Naive B cell (primary cell): ENCODE results near the gene LCE3A. TPM values are rescaled to one million over a fixed set of nuclear protein-coding genes. Genes with fewer than 3 reads are reported as not detected.
"Not testable (repeated sequence)": the region's sequence is repeated elsewhere in the genome, so short reads cannot be mapped to it uniquely, and the experiment has no call there.

Experiments used
- ATAC-seq, 2 donors: fragments of 150-1000 bp; cut with Tn5 transposase; 2 replicates each; pipeline ENCODE4 v1.10.0; 2021; ENCODE audit warnings: low read depth in 2 of 2, mild to moderate bottlenecking in 2 of 2, moderate library complexity in 2 of 2
- DNase-seq: peaks from one replicate; pipeline ENCODE4 v3.0.0; 2022
- H3K27ac Mint-ChIP-seq, 6 donors: one replicate each; pipeline ENCODE4 v1.8.0; 2020 to 2022; ENCODE audit warnings: mild to moderate bottlenecking in 6 of 6, mixed read lengths in 6 of 6, moderate library complexity in 5 of 6, inconsistent platforms in 2 of 6
- H3K27me3 Mint-ChIP-seq, 3 donors: one replicate each; pipeline ENCODE4 v1.8.0; 2021 to 2022; ENCODE audit warnings: mixed read lengths in 3 of 3, mild to moderate bottlenecking in 1 of 3
- H3K36me3 Mint-ChIP-seq, 2 donors: one replicate each; pipeline ENCODE4 v1.8.0; 2020 to 2022; ENCODE audit warnings: mixed read lengths in 2 of 2, inconsistent platforms in 1 of 2, mild to moderate bottlenecking in 1 of 2
- H3K4me1 Mint-ChIP-seq, 3 donors: one replicate each; pipeline ENCODE4 v1.8.0; 2020 to 2022; ENCODE audit warnings: mixed read lengths in 3 of 3, inconsistent platforms in 1 of 3, mild to moderate bottlenecking in 1 of 3, moderate library complexity in 1 of 3
- H3K4me3 Mint-ChIP-seq, 8 donors: one replicate each; pipeline ENCODE4 v1.8.0; 2020 to 2022; ENCODE audit warnings: mild to moderate bottlenecking in 8 of 8, mixed read lengths in 8 of 8, moderate library complexity in 8 of 8, inconsistent platforms in 2 of 8
- H3K9me3 Mint-ChIP-seq, 7 donors: one replicate each; pipeline ENCODE4 v1.8.0; 2020 to 2022; ENCODE audit warnings: mixed read lengths in 7 of 7, mild to moderate bottlenecking in 5 of 7, inconsistent platforms in 2 of 7, moderate library complexity in 1 of 7
- polyA plus RNA-seq, 6 donors: library from polyadenylated mRNA; unstranded; fragments of 300-500 nt; fragmentation: Illumina TruSeq; gene quantifications; one replicate each; pipeline ENCODE4 v1.2.3, GENCODE V29; 2021; ENCODE audit warnings: low read depth in 6 of 6

Gene LCE3A
- polyA plus RNA-seq, 6 donors from 2014 or later: not detected

DNA sequence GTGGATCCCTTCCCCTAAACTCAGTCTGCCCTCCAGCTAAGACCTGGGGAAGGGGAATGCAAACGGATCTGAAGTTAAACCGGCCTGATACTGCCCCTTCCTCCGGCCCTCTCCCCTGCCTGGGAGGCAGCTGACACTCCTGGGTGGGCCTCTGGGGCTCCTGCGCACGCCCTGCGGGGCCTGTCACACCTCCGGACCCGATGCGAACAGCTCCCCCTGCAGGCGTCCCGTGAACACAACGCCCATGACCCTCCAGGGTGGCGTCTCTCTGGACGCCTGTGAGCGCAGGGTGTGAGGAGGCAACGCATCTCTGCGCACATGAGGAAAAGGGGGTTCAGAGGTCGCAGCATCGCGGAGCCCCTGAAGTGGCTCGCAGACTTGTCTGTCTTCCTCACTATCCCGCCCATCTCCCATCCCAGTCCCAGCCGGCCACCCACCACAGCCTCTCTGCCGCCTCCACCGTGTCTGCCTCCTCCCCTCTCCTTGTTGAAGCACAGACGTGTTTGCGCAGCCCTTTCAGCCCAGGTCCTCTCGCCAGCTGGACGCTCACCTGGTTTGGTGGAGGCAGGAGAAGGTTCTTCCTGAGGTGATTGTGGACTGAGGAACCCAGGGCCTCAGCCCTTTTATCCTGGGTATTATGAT is 421 bp upstream of the LCE3A start:
- ATAC-seq: no peak
- H3K36me3 Mint-ChIP-seq: peaks cover 0 to 9% of the 10 kb centered on the region in 2 donors
- H3K4me1 Mint-ChIP-seq: no peaks in the 10 kb centered on the region
- peaks cover 30 to 39% (median 37%) of the 10 kb centered on the region in 3 donors for H3K27me3 Mint-ChIP-seq
- H3K4me3 Mint-ChIP-seq: no peak overlapping the region
- no peak overlapping the region for H3K27ac Mint-ChIP-seq
- no peak for DNase-seq
- peaks cover 4 to 29% (median 14%) of the 10 kb centered on the region in 7 donors for H3K9me3 Mint-ChIP-seq

DNA sequence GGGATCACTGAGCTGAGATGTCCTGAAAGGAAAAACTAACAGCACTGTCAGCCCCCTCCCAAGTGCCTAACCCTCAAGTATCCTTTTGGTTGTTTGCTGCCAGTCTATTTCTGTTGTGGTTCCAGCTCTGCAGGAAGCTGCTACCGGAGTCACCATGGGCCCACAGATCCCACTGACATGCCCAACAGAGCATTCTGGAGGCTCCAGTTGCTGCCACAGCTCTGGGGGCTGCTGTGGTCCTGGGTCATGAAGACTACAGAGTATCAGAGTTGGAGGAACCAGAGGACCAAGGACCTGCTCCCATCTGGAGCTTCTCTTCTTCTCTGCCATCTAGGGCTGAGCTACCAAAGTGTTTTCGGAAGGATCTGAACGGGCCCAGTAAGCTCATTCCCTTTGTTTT is 910 bp downstream of the LCE3A start:
- DNase-seq: no peak
- no peak for ATAC-seq
- peaks cover 27% of the 10 kb centered on the region in 3 donors for H3K27me3 Mint-ChIP-seq
- no peaks in the 10 kb centered on the region for H3K4me1 Mint-ChIP-seq
- H3K27ac Mint-ChIP-seq: no peak overlapping the region
- H3K36me3 Mint-ChIP-seq: peaks cover 0 to 12% of the 10 kb centered on the region in 2 donors
- no peak overlapping the region for H3K4me3 Mint-ChIP-seq
- H3K9me3 Mint-ChIP-seq: peaks cover 6 to 38% (median 19%) of the 10 kb centered on the region in 7 donors

DNA sequence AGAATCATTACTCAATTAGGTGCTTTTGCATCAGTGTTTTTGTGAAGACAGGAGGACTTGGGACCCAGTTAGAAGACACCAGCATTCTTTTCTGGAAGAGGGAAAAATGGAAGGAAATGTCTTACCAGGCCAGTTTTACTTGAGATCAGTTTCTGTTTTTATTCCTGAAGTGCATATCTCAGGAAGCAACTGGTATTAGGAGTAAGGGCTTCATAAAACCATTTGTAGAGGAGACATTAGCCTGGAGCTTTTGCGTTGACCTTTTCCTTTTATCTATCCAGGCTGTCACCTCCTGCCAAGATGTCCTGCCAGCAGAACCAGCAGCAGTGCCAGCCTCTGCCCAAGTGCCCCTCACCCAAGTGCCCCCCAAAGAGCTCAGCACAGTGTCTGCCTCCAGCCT is 9.4 kb downstream of the LCE3A start, which contains the start of gene LCE3B:
Gene LCE3B (plus strand): TSS at position 301 of the 400 bp plus-strand sequence. CDS start 0 bp downstream, at position 301.
- Mint-ChIP-seq H3K36me3 (peaks cover 0 to 5% of the 10 kb centered on the region in 2 donors), H3K27me3 (peaks cover 0 to 14% (median under 1%) of the 10 kb centered on the region in 3 donors), H3K27ac (peak within 1 kb of the TSS in 1 of 6 donors; percentile 20), H3K4me3 (no peak within 1 kb of the TSS), H3K4me1 (no peaks in the 10 kb centered on the region), H3K9me3 (peaks cover 3 to 11% (median 9%) of the 10 kb centered on the region in 7 donors)
- DNase-seq (no peak), ATAC-seq (no peak)

DNA sequence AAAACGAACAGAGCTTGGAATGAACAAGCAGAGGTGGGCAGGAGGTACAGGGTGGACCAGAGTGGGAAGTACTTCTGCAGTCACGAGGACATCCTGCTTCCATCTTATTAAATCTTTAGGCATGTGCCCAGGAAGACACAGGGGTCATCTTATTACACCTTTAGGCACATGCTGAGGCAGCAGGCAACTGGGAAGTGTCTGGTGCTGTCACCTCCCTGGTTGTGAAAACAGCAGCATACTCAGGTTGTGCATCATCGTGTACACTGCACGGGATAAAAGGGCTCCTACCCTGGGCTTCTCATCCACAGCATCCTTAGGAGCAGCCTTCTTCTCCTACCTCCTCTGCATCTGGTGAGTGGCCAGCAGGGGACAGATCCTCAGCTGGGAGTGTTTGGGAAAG is 23.0 kb downstream of the LCE3A start, which contains the start of gene LCE3C:
Gene LCE3C (plus strand): TSS at position 301 of the 400 bp plus-strand sequence. CDS start 498 bp downstream, outside the sequence.
- H3K9me3 Mint-ChIP-seq: peaks cover 0 to 6% (median 2%) of the 10 kb centered on the region in 7 donors
- no peaks in the 10 kb centered on the region for H3K36me3 Mint-ChIP-seq

DNA sequence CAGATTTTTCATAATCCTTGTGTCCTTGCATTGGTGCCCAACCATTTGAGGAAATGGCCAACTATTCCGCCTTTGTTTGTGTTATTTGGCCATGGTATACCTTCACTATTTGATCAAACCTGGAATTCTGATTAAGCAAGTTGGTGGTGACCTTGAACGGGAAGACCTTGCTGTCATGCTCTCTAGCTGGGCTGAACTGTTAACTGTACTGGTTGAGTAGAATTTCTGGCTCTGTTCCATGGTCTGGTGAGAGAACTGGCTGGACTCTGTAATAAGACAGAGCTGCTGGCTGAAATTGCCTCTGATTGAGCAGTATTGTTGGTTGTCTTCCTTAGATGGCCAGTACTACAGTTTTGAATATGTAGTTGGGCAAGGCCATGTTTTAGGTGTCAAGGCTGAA is 25.9 kb downstream of the LCE3A start:
- no peak overlapping the region for H3K4me3 Mint-ChIP-seq
- no peaks in the 10 kb centered on the region for H3K4me1 Mint-ChIP-seq
- H3K27ac Mint-ChIP-seq: no peak overlapping the region
- H3K36me3 Mint-ChIP-seq: no peaks in the 10 kb centered on the region
- H3K9me3 Mint-ChIP-seq: peaks cover 0 to 8% (median 2%) of the 10 kb centered on the region in 7 donors
- ATAC-seq (no peak), DNase-seq (no peak)
- peaks cover 0 to 5% (median 0%) of the 10 kb centered on the region in 3 donors for H3K27me3 Mint-ChIP-seq

More for the DNA sequence above, 23.0 kb downstream of the LCE3A start, which contains the start of gene LCE3C:
- Mint-ChIP-seq H3K27ac (no peak within 1 kb of the TSS), H3K4me1 (no peaks in the 10 kb centered on the region), H3K4me3 (no peak within 1 kb of the TSS), H3K27me3 (peaks cover 0 to 5% (median 5%) of the 10 kb centered on the region in 3 donors)
- ATAC-seq (no peak), DNase-seq (no peak)

DNA sequence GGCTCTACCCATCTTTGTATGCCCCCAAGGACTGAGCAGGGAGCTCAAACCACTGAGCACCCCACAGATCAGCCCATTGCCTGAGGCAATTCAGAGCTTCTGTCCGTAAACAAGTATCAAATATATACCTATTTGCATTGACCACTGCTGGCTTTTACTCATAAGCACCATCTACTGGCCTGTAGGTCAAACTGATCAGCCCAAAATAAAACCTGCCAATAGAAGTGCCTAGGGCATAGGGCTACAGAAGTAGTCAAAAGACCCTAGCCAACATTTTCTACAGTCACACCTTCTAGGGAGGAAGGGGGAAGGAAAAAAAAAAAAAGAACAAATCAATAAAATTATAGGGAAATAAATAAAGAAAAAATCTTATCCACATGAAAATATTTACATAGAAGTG is 37.3 kb downstream of the LCE3A start:
- Mint-ChIP-seq H3K4me1 (no peaks in the 10 kb centered on the region), H3K36me3 (no peaks in the 10 kb centered on the region), H3K27ac (no peak overlapping the region), H3K27me3 (peaks cover 1 to 12% (median 1%) of the 10 kb centered on the region in 3 donors), H3K9me3 (peaks cover 0 to 4% (median 0%) of the 10 kb centered on the region in 7 donors), H3K4me3 (no peak overlapping the region)
- ATAC-seq (no peak), DNase-seq (no peak)

DNA sequence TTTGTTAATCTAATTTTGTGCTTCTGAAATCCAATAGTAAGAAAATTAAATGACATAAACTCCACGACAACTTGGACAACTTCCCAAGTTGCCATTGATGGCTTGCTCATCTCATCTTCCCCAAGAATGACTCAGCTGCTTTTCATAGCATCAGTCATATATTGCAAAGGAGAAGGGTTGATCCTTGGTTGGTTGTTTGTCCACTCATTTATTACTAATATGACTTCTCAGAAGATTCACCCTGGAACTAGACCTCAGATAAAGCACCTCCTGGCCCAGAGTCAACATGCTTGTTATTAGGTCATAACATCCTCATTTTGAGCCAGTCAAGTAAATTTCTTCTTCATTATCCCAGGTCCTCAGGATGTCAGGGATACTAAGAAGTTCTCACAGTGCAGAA is 40.3 kb downstream of the LCE3A start:
- Mint-ChIP-seq H3K36me3 (no peaks in the 10 kb centered on the region), H3K4me3 (no peak overlapping the region), H3K27ac (no peak overlapping the region), H3K27me3 (peaks cover 11 to 24% (median 17%) of the 10 kb centered on the region in 3 donors), H3K4me1 (no peaks in the 10 kb centered on the region), H3K9me3 (peaks cover 0 to 6% (median 0%) of the 10 kb centered on the region in 7 donors)
- no peak for ATAC-seq
- DNase-seq: no peak

DNA sequence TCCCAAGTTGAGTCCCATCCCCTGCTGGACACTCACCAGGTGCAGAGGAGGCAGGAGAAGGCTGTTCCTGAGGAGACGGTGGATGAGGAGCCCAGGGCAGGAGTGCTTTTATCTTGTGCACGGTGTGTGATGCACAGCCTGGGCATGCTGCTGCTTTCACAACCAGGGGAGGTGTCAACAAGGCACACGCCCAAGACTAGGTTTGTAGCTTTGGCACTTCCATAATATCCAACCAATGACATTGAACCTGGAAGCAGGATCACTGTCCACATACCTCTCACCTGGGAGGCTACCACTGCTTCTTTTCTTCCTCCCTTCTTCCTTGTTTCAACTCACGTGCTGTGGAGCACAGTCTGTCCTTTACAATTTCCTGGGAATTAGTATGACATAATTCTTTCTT is 42.5 kb downstream of the LCE3A start, which contains the start of gene LCE3D:
Gene LCE3D (minus strand): TSS at position 84 of the 400 bp plus-strand sequence. CDS start 580 bp downstream, outside the sequence.
- no peaks in the 10 kb centered on the region for H3K36me3 Mint-ChIP-seq
- peak within 1 kb of the TSS in 1 of 6 donors; percentile 51 for H3K27ac Mint-ChIP-seq
- no peak within 1 kb of the TSS for H3K4me3 Mint-ChIP-seq
- ATAC-seq (no peak), DNase-seq (no peak)
- H3K27me3 Mint-ChIP-seq: peaks cover 17 to 25% (median 24%) of the 10 kb centered on the region in 3 donors
- peaks cover 0 to 3% (median 0%) of the 10 kb centered on the region in 7 donors for H3K9me3 Mint-ChIP-seq
- H3K4me1 Mint-ChIP-seq: no peaks in the 10 kb centered on the region

DNA sequence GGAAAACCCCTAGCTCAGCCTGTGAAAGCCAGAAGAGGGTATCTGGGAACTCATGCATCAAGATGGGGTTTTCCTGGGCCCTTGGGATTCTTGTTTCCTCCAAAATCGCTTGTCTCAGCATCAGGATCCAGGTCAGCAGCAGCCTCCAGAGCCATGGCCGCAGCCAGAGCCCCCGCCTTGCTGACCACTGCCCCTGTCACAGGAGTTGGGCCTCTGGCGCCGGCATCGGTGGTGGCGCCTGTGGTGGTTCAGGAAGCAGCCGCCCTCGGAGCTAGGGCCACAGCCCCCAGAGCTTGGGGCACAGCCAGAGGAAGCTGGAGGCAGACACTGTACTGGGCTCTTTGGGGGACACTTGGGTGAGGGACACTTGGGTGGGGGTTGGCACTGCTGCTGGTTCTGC is 43.4 kb downstream of the LCE3A start:
- H3K27ac Mint-ChIP-seq, H3K4me3 Mint-ChIP-seq, H3K36me3 Mint-ChIP-seq, H3K9me3 Mint-ChIP-seq, ATAC-seq, H3K4me1 Mint-ChIP-seq, DNase-seq: not testable (repeated sequence)
- peaks cover 26 to 33% (median 30%) of the 10 kb centered on the region in 3 donors for H3K27me3 Mint-ChIP-seq

DNA sequence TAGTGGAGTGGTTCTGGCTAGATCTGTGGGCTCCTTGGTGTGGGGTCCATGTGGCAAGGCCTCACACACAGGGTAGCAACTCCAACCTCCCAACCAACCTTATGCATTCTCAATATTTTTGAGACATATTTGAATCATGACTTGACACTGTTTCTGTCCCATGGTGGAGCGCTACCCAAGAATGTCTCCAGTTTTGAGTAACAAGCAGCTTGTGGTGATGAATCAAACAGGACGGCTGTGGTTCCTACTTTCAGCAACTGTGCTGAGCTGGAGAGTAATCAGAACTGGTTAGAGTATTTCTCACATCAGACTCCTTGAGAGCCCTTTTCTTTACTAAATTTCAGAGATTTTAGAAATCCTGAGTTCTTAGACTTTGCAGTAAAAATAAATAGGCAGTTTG is 45.7 kb downstream of the LCE3A start:
- no peak overlapping the region for H3K4me3 Mint-ChIP-seq
- H3K27ac Mint-ChIP-seq: peak overlapping the region in 1 of 6 donors; percentile 59
- peaks cover 29 to 52% (median 33%) of the 10 kb centered on the region in 3 donors for H3K27me3 Mint-ChIP-seq
- DNase-seq: no peak
- no peak for ATAC-seq
- peaks cover 0 to 3% (median 0%) of the 10 kb centered on the region in 7 donors for H3K9me3 Mint-ChIP-seq
- H3K4me1 Mint-ChIP-seq: no peaks in the 10 kb centered on the region
- no peaks in the 10 kb centered on the region for H3K36me3 Mint-ChIP-seq

Other genes starting within 250 kb of the LCE3A start
- not detected for gene CRNN, start 208.8 kb downstream of the LCE3A start, polyA plus RNA-seq
- gene LCE5A, start 112.3 kb downstream of the LCE3A start, polyA plus RNA-seq: not detected
- not detected for gene CRCT1, start 108.6 kb downstream of the LCE3A start, polyA plus RNA-seq
- not detected for gene LCE3E, start 56.3 kb downstream of the LCE3A start, polyA plus RNA-seq
- not detected for gene LCE3D, start 42.6 kb downstream of the LCE3A start, polyA plus RNA-seq
- gene LCE3C, start 22.9 kb downstream of the LCE3A start, polyA plus RNA-seq: not detected
- gene LCE3B, start 9.3 kb downstream of the LCE3A start, polyA plus RNA-seq: not detected
- gene LCE2D, start 40.3 kb upstream of the LCE3A start, polyA plus RNA-seq: not detected
- not detected for gene LCE2C, start 52.2 kb upstream of the LCE3A start, polyA plus RNA-seq
- gene LCE2B, start 63.0 kb upstream of the LCE3A start, polyA plus RNA-seq: not detected
- not detected for gene LCE2A, start 75.2 kb upstream of the LCE3A start, polyA plus RNA-seq
- gene LCE4A, start 85.1 kb upstream of the LCE3A start, polyA plus RNA-seq: not detected
- gene KPRP, start 134.9 kb upstream of the LCE3A start, polyA plus RNA-seq: not detected
- gene LCE1F, start 152.0 kb upstream of the LCE3A start, polyA plus RNA-seq: not detected
- not detected for gene LCE1E, start 163.2 kb upstream of the LCE3A start, polyA plus RNA-seq
- not detected for gene LCE1D, start 173.6 kb upstream of the LCE3A start, polyA plus RNA-seq
- not detected for gene LCE1C, start 183.5 kb upstream of the LCE3A start, polyA plus RNA-seq
- gene LCE1B, start 188.9 kb upstream of the LCE3A start, polyA plus RNA-seq: not detected
- gene LCE1A, start 204.4 kb upstream of the LCE3A start, polyA plus RNA-seq: not detected
- not detected for gene LCE6A, start 219.8 kb upstream of the LCE3A start, polyA plus RNA-seq
- gene LCE7A, start 236.9 kb upstream of the LCE3A start, polyA plus RNA-seq: not detected